ENCODE data around the gene LMAN1L. TPM values are rescaled to one million over a fixed set of nuclear protein-coding genes. Genes with fewer than 3 reads are reported as not detected.

Gene LMAN1L
- total and polyA plus RNA-seq, 5 experiments from 2014 or later = 0.57 to 0.80 TPM; not detected in 3

- H3K27me3 Mint-ChIP-seq = no peaks in the 10 kb centered on the region
- H3K4me3 Mint-ChIP-seq = peak overlapping the region in 5 of 10 donors; percentile 26 to 62 (median 58)
- peaks cover 24 to 64% (median 59%) of the 10 kb centered on the region in 4 donors for H3K4me1 Mint-ChIP-seq
Observed at GRCh38 chr15:74798388-74799254, 14.0 kb upstream of the LMAN1L start.

GRCh38 chr15:74799255-74799855 lies 13.3 kb upstream of the LMAN1L start:
- Mint-ChIP-seq H3K27me3 (no peaks in the 10 kb centered on the region), H3K27ac (peak overlapping the region; percentile 80 to 96 (median 90)), H3K9me3 (no peaks in the 10 kb centered on the region), H3K4me1 (peaks cover 28 to 60% (median 56%) of the 10 kb centered on the region in 4 donors), H3K4me3 (peak overlapping the region in 5 of 10 donors; percentile 6 to 62 (median 43)), H3K36me3 (peaks cover 0 to 60% (median 0%) of the 10 kb centered on the region in 3 donors)
- DNase-seq = no peak
- peak; percentile 7 to 24 for ATAC-seq
- POLR2A ChIA-PET = interaction anchor here (0.6 to 32.7 kb wide), 5 partner anchors 16 to 609 kb away, joined by 3 to 1300 read pairs (median 4); partner anchors contain the start of gene CSK

More at GRCh38 chr15:74798388-74799254, 14.0 kb upstream of the LMAN1L start:
- POLR2A ChIA-PET = interaction anchor here (1.2 to 32.7 kb wide), 4 partner anchors 4 to 103 kb away, joined by 4 to 1300 read pairs (median 652); partner anchors contain the start of gene CSK
- ATAC-seq (no peak), DNase-seq (no peak)
- H3K9me3 Mint-ChIP-seq = no peaks in the 10 kb centered on the region
- H3K36me3 Mint-ChIP-seq = peaks cover 0 to 54% (median 0%) of the 10 kb centered on the region in 3 donors
- peak overlapping the region; percentile 84 to 96 (median 90) for H3K27ac Mint-ChIP-seq

- POLR2A ChIA-PET = interaction anchor here (0.6 to 32.7 kb wide), 6 partner anchors 17 to 610 kb away, joined by 3 to 1300 read pairs (median 4); partner anchors contain the start of gene CSK
- no peaks in the 10 kb centered on the region for H3K27me3 Mint-ChIP-seq
- H3K4me3 Mint-ChIP-seq = peak overlapping the region in 9 of 10 donors; percentile 14 to 82 (median 22)
- DNase-seq = peak; percentile 80 to 92 (median 88)
- H3K27ac Mint-ChIP-seq = peak overlapping the region; percentile 80 to 96 (median 90)
- no peaks in the 10 kb centered on the region for H3K9me3 Mint-ChIP-seq
- peak; percentile 84 to 95 for ATAC-seq
- peaks cover 26 to 57% (median 53%) of the 10 kb centered on the region in 4 donors for H3K4me1 Mint-ChIP-seq
- peaks cover 0 to 61% (median 0%) of the 10 kb centered on the region in 3 donors for H3K36me3 Mint-ChIP-seq
Observed at GRCh38 chr15:74799856-74800558, 12.6 kb upstream of the LMAN1L start.

GRCh38 chr15:74800559-74801094 lies 12.0 kb upstream of the LMAN1L start:
- Mint-ChIP-seq H3K36me3 (peaks cover 0 to 61% (median 0%) of the 10 kb centered on the region in 3 donors), H3K27me3 (no peaks in the 10 kb centered on the region), H3K27ac (peak overlapping the region in 7 of 10 donors; percentile 80 to 96 (median 92)), H3K9me3 (no peaks in the 10 kb centered on the region), H3K4me3 (no peak overlapping the region), H3K4me1 (peaks cover 22 to 51% (median 47%) of the 10 kb centered on the region in 4 donors)
- ATAC-seq (no peak), DNase-seq (no peak)
- POLR2A ChIA-PET = interaction anchor here (1.2 to 32.7 kb wide), 3 partner anchors 18 to 172 kb away, joined by 3 to 1300 read pairs (median 4); partner anchors contain the start of gene CSK

- no peak overlapping the region for H3K4me3 Mint-ChIP-seq
- no peaks in the 10 kb centered on the region for H3K27me3 Mint-ChIP-seq
- H3K4me1 Mint-ChIP-seq = peaks cover 20 to 46% (median 42%) of the 10 kb centered on the region in 4 donors
- DNase-seq = no peak
- H3K36me3 Mint-ChIP-seq = peaks cover 0 to 55% (median 0%) of the 10 kb centered on the region in 3 donors
- H3K9me3 Mint-ChIP-seq = no peaks in the 10 kb centered on the region
- POLR2A ChIA-PET = interaction anchor here (0.5 to 32.7 kb wide), 3 partner anchors 19 to 149 kb away, joined by 3 to 1300 read pairs (median 4); partner anchors contain the start of gene CSK
- ATAC-seq = no peak
- H3K27ac Mint-ChIP-seq = peak overlapping the region in 4 of 10 donors; percentile 10 to 81 (median 40)
Observed at GRCh38 chr15:74801311-74801997, 11.2 kb upstream of the LMAN1L start.

- POLR2A ChIA-PET = interaction anchor here (32.7 kb wide), 1 partner anchor 19 kb away, joined by 1300 read pairs; the partner anchor contains the start of gene CSK
- peaks cover 0 to 55% (median 0%) of the 10 kb centered on the region in 3 donors for H3K36me3 Mint-ChIP-seq
Observed at GRCh38 chr15:74802290-74802689, 10.3 kb upstream of the LMAN1L start.

GRCh38 chr15:74802862-74803447 lies 9.7 kb upstream of the LMAN1L start:
- Mint-ChIP-seq H3K27ac (peak overlapping the region in 2 of 10 donors; percentile 31 to 86), H3K4me3 (no peak overlapping the region), H3K27me3 (no peaks in the 10 kb centered on the region), H3K9me3 (no peaks in the 10 kb centered on the region), H3K36me3 (peaks cover 0 to 54% (median 0%) of the 10 kb centered on the region in 3 donors), H3K4me1 (peaks cover 26 to 47% (median 45%) of the 10 kb centered on the region in 4 donors)
- DNase-seq = no peak
- ATAC-seq = no peak
- POLR2A ChIA-PET = interaction anchor here (32.7 kb wide), 1 partner anchor 20 kb away, joined by 1300 read pairs; the partner anchor contains the start of gene CSK

More at GRCh38 chr15:74802290-74802689, 10.3 kb upstream of the LMAN1L start:
- no peaks in the 10 kb centered on the region for H3K27me3 Mint-ChIP-seq
- no peak overlapping the region for H3K4me3 Mint-ChIP-seq
- peaks cover 26 to 48% (median 45%) of the 10 kb centered on the region in 4 donors for H3K4me1 Mint-ChIP-seq
- DNase-seq (no peak), ATAC-seq (no peak)
- no peaks in the 10 kb centered on the region for H3K9me3 Mint-ChIP-seq
- no peak overlapping the region for H3K27ac Mint-ChIP-seq

- H3K27me3 Mint-ChIP-seq = no peaks in the 10 kb centered on the region
- POLR2A ChIA-PET = interaction anchor here (1.2 to 32.7 kb wide), 2 partner anchors 22 to 154 kb away, joined by 3 to 1300 read pairs; partner anchors contain the start of gene CSK
Observed at GRCh38 chr15:74804935-74805334, 7.7 kb upstream of the LMAN1L start.

GRCh38 chr15:74807282-74807681 lies 5.4 kb upstream of the LMAN1L start:
- Mint-ChIP-seq H3K4me3 (peak overlapping the region in 1 of 10 donors; percentile 18), H3K27ac (peak overlapping the region; percentile 81 to 97 (median 92)), H3K9me3 (no peaks in the 10 kb centered on the region), H3K4me1 (peaks cover 29 to 41% (median 34%) of the 10 kb centered on the region in 4 donors), H3K36me3 (peaks cover 0 to 19% (median 0%) of the 10 kb centered on the region in 3 donors), H3K27me3 (no peaks in the 10 kb centered on the region)
- POLR2A ChIA-PET = interaction anchor here (1.0 to 32.7 kb wide), 2 partner anchors 16 to 24 kb away, joined by 3 to 1300 read pairs; partner anchors contain the start of gene CSK
- DNase-seq (no peak), ATAC-seq (no peak)

More at GRCh38 chr15:74804935-74805334, 7.7 kb upstream of the LMAN1L start:
- no peaks in the 10 kb centered on the region for H3K9me3 Mint-ChIP-seq
- H3K4me3 Mint-ChIP-seq = no peak overlapping the region
- peak overlapping the region; percentile 27 to 91 (median 78) for H3K27ac Mint-ChIP-seq
- ATAC-seq = no peak
- H3K4me1 Mint-ChIP-seq = peaks cover 32 to 46% (median 40%) of the 10 kb centered on the region in 4 donors
- H3K36me3 Mint-ChIP-seq = peaks cover 0 to 40% (median 0%) of the 10 kb centered on the region in 3 donors
- DNase-seq = no peak

GRCh38 chr15:74808078-74808839 lies 4.4 kb upstream of the LMAN1L start:
- no peaks in the 10 kb centered on the region for H3K9me3 Mint-ChIP-seq
- no peaks in the 10 kb centered on the region for H3K27me3 Mint-ChIP-seq
- POLR2A ChIA-PET = interaction anchor here (0.7 to 32.7 kb wide), 4 partner anchors 13 to 98 kb away, joined by 3 to 1300 read pairs (median 4); partner anchors contain the start of genes CSK and FAM219B
- peaks cover 0 to 11% (median 0%) of the 10 kb centered on the region in 3 donors for H3K36me3 Mint-ChIP-seq
- peak overlapping the region; percentile 83 to 97 (median 91) for H3K27ac Mint-ChIP-seq
- peaks cover 30 to 41% (median 35%) of the 10 kb centered on the region in 4 donors for H3K4me1 Mint-ChIP-seq
- H3K4me3 Mint-ChIP-seq = peak overlapping the region in 1 of 10 donors; percentile 33
- no peak for ATAC-seq
- DNase-seq = no peak

All from naive thymus-derived CD8-positive, alpha-beta T cell (primary cell).